A673 (cell line): ENCODE results near the gene TNFAIP8L1.

ENCODE experiments used
- CTCF ChIP-seq: fragments of 300-800, 200-600 bp; sonication (generic); conservative IDR thresholded peaks from 2 replicates; pipeline ENCODE4 v1.5.1; 2017; ENCODE audit warnings: low read depth, mild to moderate bottlenecking, antibody characterized with exemption, low read length, moderate library complexity, mixed read lengths
- EZH2 ChIP-seq: fragments of 200-600 bp; sonication (generic); IDR thresholded peaks from 2 replicates; pipeline ENCODE4 v1.6.1; 2017; ENCODE audit warnings: borderline replicate concordance, low read depth, mild to moderate bottlenecking, mixed read lengths, antibody characterized with exemption, low read length; ENCODE audit not compliant: poor library complexity, severe bottlenecking

- TF ChIP-seq CTCF (no peak), EZH2 (no peak)
Measured at GRCh38 chr19:4669723-4670480, 30.6 kb downstream of the TNFAIP8L1 start, which contains the start of gene MYDGF.
